T-helper 1 cell (primary cell): ENCODE measurements around the gene CDC14B.
"Not testable (repeated sequence)": the region's sequence is repeated elsewhere in the genome, so short reads cannot be mapped to it uniquely, and the experiment has no call there.

Experiments used
- DNase-seq, 5 donors: peaks; one replicate each; pipeline ENCODE4 v3.0.0-alpha.2; 2012 to 2020
- total RNA-seq, 4 donors: gene quantifications; one replicate each; lab custom pipeline; 2026; lab: John Stamatoyannopoulos, UW

The CDC14B gene
- total RNA-seq: 8.2 to 13.9 (median 10.6) reads per million in 4 donors

GRCh38 chr9:96619491-96620180 lies at the start of gene CDC14B:
CDC14B (minus strand) TSS chr9:96619843; CDS start chr9:96619378, 465 bp downstream.
- peak; percentile 20 to 79 (median 56) for DNase-seq

- DNase-seq: no peak
Observed at GRCh38 chr9:96668868-96669534, 49.4 kb upstream of the CDC14B start.

- no peak for DNase-seq
Observed at GRCh38 chr9:96667363-96667728, 47.7 kb upstream of the CDC14B start.

- peak in 1 of 5 donors; percentile 54 for DNase-seq
Observed at GRCh38 chr9:96666653-96667362, 47.2 kb upstream of the CDC14B start.

GRCh38 chr9:96665789-96666188 lies 46.1 kb upstream of the CDC14B start:
- no peak for DNase-seq

GRCh38 chr9:96663506-96664120 lies 44.0 kb upstream of the CDC14B start:
- no peak for DNase-seq

GRCh38 chr9:96661711-96662110 lies 42.1 kb upstream of the CDC14B start:
- DNase-seq: no peak

GRCh38 chr9:96660692-96661248 lies 41.1 kb upstream of the CDC14B start:
- no peak for DNase-seq

- DNase-seq: peak; percentile 68 to 80 (median 75)
Observed at GRCh38 chr9:96655198-96655851, 35.7 kb upstream of the CDC14B start, which contains the start of gene PRXL2C. PRXL2C (minus strand) TSS chr9:96655317; CDS start chr9:96655281, 36 bp downstream.

- peak; percentile 55 to 77 (median 72) for DNase-seq
Observed at GRCh38 chr9:96654450-96655197, 35.0 kb upstream of the CDC14B start.

GRCh38 chr9:96651626-96652025 lies 32.0 kb upstream of the CDC14B start:
- DNase-seq: peak in 1 of 5 donors; percentile 9

- no peak for DNase-seq
Observed at GRCh38 chr9:96649620-96650324, 30.1 kb upstream of the CDC14B start.

- DNase-seq: no peak
Observed at GRCh38 chr9:96646081-96646991, 26.7 kb upstream of the CDC14B start.

- DNase-seq: no peak
Observed at GRCh38 chr9:96644137-96644536, 24.5 kb upstream of the CDC14B start.

GRCh38 chr9:96641514-96641913 lies 21.9 kb upstream of the CDC14B start:
- DNase-seq: no peak

GRCh38 chr9:96638606-96639364 lies 19.1 kb upstream of the CDC14B start:
- DNase-seq: no peak

- DNase-seq: no peak
Observed at GRCh38 chr9:96636368-96636767, 16.7 kb upstream of the CDC14B start.

GRCh38 chr9:96633579-96633978 lies 13.9 kb upstream of the CDC14B start:
- not testable (repeated sequence) for DNase-seq

GRCh38 chr9:96626912-96627311 lies 7.3 kb upstream of the CDC14B start:
- DNase-seq: no peak
